ENCODE data around the gene ARG1.

ARG1 gene

DNA sequence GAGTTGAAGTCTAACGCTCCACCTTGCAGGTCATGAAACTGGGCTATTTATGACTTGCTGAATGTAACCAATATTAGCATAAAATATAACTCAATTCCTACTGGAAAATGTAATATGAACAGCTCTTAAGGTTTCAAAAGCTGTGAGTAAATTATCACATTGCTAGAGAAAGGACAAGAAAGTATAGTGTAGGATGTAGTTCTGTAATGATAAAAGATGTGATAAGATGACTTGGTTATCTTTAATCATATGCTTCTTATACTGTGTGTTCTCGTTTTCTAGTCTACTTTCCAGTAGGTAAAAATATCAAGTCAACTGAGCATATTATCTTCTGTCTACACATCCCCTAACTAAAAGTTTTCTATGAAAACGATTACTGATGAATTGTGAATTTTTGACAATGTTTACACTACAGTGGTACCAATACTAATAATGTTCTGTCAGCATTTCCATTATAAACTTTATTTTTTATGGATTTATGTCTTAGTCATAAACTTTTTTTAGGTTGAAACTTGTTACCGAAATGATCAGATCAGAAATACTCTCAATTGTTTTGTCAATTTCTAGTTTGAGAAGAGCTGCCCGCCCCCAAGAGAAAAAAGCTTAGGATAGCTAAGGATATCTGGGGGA is 40.4 kb downstream of the ARG1 start:
- TF ChIP-seq, protein P1, sequence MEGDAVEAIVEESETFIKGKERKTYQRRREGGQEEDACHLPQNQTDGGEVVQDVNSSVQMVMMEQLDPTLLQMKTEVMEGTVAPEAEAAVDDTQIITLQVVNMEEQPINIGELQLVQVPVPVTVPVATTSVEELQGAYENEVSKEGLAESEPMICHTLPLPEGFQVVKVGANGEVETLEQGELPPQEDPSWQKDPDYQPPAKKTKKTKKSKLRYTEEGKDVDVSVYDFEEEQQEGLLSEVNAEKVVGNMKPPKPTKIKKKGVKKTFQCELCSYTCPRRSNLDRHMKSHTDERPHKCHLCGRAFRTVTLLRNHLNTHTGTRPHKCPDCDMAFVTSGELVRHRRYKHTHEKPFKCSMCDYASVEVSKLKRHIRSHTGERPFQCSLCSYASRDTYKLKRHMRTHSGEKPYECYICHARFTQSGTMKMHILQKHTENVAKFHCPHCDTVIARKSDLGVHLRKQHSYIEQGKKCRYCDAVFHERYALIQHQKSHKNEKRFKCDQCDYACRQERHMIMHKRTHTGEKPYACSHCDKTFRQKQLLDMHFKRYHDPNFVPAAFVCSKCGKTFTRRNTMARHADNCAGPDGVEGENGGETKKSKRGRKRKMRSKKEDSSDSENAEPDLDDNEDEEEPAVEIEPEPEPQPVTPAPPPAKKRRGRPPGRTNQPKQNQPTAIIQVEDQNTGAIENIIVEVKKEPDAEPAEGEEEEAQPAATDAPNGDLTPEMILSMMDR (conservative IDR thresholded peaks at IDR 0.05): no peak
- no peak overlapping the region for H3K27ac ChIP-seq

GRCh38 chr6:131615275-131615674 is 42.2 kb downstream of the ARG1 start:
- TF ChIP-seq, protein P1 (conservative IDR thresholded peaks at IDR 0.05): no peak
- H3K27ac ChIP-seq: no peak overlapping the region

DNA sequence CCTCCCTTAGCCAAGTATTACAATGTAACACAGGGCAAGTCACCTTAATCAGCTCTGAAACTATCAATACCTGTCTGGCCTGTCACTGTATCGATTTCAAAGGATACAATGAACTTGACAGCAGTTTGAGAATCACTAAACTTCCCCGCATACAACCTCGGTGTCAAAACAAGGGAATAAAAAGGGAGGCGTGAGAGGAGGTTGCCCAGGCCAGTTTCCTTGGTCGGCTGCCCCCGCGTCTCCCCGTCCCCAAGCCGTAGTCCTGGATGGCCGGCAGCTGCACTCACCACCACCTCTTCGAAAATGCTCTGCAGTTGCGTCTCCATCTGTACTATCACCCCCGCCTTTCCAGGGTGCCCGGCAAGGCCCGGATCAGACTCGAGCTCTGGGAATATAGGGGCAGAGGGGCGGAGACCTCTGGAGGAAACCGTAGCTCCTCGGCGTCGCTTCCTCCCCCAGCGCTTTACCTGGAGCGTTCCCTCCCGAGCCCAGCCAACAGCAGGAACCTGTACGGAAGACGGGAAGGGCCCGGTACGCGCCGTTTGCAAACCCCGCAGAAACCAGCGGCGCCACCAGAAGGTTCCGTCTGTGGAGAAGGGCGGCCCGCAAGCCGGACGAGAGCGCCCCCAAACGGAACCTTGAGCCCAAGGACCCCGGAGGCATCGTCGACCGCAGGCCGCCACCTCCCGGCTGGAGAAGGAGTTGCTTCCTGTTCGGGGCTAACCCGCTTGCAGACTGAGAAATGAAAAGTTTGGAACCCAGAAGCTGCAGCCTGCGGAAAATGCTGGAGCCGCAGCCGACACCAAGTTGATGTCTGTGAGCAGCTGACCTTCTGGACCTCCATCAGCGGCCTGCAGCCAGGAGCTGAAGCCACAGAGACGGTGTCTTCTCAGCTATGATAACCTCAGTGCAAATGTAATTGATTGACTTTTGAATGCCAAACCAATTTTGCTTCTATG is 55.0 kb downstream of the ARG1 start, which contains the start of gene MED23:
Gene MED23, minus strand, starts transcription at position 519 of the 959 bp plus-strand sequence. Its CDS starts 193 bp downstream, at position 326.
- TF ChIP-seq, protein P1 (conservative IDR thresholded peaks at IDR 0.05): peak; percentile 97
- peak within 1 kb of the TSS; percentile 82 for H3K27ac ChIP-seq

- H3K27ac ChIP-seq: peak overlapping the region; percentile 82
Observed at GRCh38 chr6:131628726-131629125, 55.7 kb downstream of the ARG1 start.

DNA sequence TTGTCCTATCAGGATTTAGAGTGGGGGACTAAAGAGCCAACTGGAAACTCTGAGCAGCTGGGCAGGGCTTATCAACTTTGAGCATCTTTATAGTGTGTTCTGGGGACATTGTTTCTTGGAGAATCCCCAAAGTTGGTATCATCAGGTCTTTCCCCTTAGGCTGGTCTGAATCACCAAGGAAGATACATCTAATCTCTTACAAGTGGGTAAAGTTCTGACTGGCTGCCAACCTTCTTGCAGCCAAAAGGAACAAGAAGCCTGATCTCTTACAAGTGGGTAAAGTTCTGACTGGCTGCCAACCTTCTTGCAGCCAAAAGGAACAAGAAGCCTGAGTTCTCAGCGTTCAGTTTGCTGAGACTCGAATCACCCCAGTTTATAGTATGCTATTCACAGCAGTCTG is 56.6 kb downstream of the ARG1 start:
- TF ChIP-seq, protein P1 (conservative IDR thresholded peaks at IDR 0.05): no peak
- peak overlapping the region; percentile 82 for H3K27ac ChIP-seq

More at GRCh38 chr6:131628726-131629125, 55.7 kb downstream of the ARG1 start:
- TF ChIP-seq, protein P1 (conservative IDR thresholded peaks at IDR 0.05): no peak

GRCh38 chr6:131631625-131632289 is 58.7 kb downstream of the ARG1 start:
- TF ChIP-seq, protein P1 (conservative IDR thresholded peaks at IDR 0.05): no peak
- H3K27ac ChIP-seq: peak overlapping the region; percentile 82
